Tibial nerve (tissue), 4 donors: ENCODE results near the gene ARHGAP27.
"Not testable (repeated sequence)": the region's sequence is repeated elsewhere in the genome, so short reads cannot be mapped to it uniquely, and the experiment has no call there.

Source experiments
- CTCF ChIP-seq, 5 experiments: fragments of 200-600 bp in 3 of 5; fragments of 450-650 bp in 2 of 5; sonication (generic) in 3 of 5; IDR thresholded peaks; one replicate each; pipeline ENCODE4 v1.5.1; 2016 to 2019; ENCODE audit warnings: antibody characterized with exemption in 5 of 5, mild to moderate bottlenecking in 3 of 5, moderate library complexity in 2 of 5
- EP300 ChIP-seq, 2 donors: sonication (generic); formaldehyde crosslinking; IDR thresholded peaks; one replicate each; pipeline ENCODE4 v1.6.1; 2017; ENCODE audit warnings: antibody characterized with exemption in 2 of 2, mild to moderate bottlenecking in 1 of 2
- POLR2A ChIP-seq, 2 donors: fragments of 450-650 bp; IDR thresholded peaks; one replicate each; pipeline ENCODE4 v1.6.1; 2017; ENCODE audit warnings: antibody characterized with exemption in 2 of 2, mild to moderate bottlenecking in 2 of 2, moderate library complexity in 2 of 2

- TF ChIP-seq CTCF, POLR2A, EP300 (IDR thresholded peaks at IDR 0.05): not testable (repeated sequence)
Measured at GRCh38 chr17:45475436-45475835, 42.8 kb upstream of the ARHGAP27 start.
